Measurements from ENCODE around the gene RYR3. TPM values are rescaled to one million over a fixed set of nuclear protein-coding genes. Genes with fewer than 3 reads are reported as not detected.

The RYR3 gene
- total and polyA plus RNA-seq, 10 of the 15 experiments (the other 5 are each of a cell fraction or from before 2014, with no cell fraction given), result under 0.01 to 0.44 (median 0.16) TPM; not detected in 5

- no peak for TF ChIP-seq ZBTB33 (IDR thresholded peaks at IDR 0.05)
Observed at GRCh38 chr15:33795070-33795469, 484.3 kb downstream of the RYR3 start (continued).

- Histone ChIP-seq H3K36me3 (ENCODE audit: control insufficient read depth in 2 of 2, insufficient read depth in 2 of 2, low read length in 1 of 2) (no peaks in the 10 kb centered on the region), H3K4me3 (no peak overlapping the region), H4K20me1 (ENCODE audit: control insufficient read depth, insufficient read depth) (no peaks in the 10 kb centered on the region), H3K9ac (ENCODE audit: control insufficient read depth, insufficient read depth, low read length) (no peak overlapping the region), H3K4me2 (ENCODE audit: control insufficient read depth, insufficient read depth) (no peak overlapping the region), H3K79me2 (ENCODE audit: control insufficient read depth, insufficient read depth, low read length) (no peaks in the 10 kb centered on the region), H3K4me1 (ENCODE audit: control insufficient read depth, insufficient read depth, low read length) (no peaks in the 10 kb centered on the region), H3K27me3 (replicated peaks in 1 of 2; ENCODE audit: control insufficient read depth in 2 of 2, insufficient read depth in 2 of 2, low read length in 1 of 2) (no peaks in the 10 kb centered on the region), H3K9me3 (replicated peaks; ENCODE audit: control insufficient read depth, insufficient read depth, low read length) (no peaks in the 10 kb centered on the region), H2AFZ (ENCODE audit: control insufficient read depth, low read depth, low read length) (no peak overlapping the region), H3K27ac (ENCODE audit: control insufficient read depth, insufficient read depth) (no peak overlapping the region)
- ChIA-PET POLR2A (interaction anchor here (0.6 kb wide), 1 partner anchor 248 kb away, joined by 3 read pairs; no protein-coding TSS in a partner anchor), SMC1A (ENCODE audit: uncharacterized antibody, unreplicated experiment) (no interaction called here), RAD21 (ENCODE audit: unreplicated experiment) (no interaction called here), CTCF (interaction anchor here (0.8 to 1.5 kb wide), 2 partner anchors 60 to 1086 kb away, joined by 4 read pairs; no protein-coding TSS in a partner anchor)
- WGBS (ENCODE audit: insufficient coverage, insufficient replicate concordance, low lambda C conversion rate, missing lambda C conversion rate), result 21% methylated on average over 2 of the region's 2 CpGs
- intact Hi-C loops (cut with micrococcal nuclease; ENCODE audit: unreplicated experiment) (no loop called here), in situ Hi-C loops (cut with MboI) (no loop called here)
- no TSS peak for BruUV-seq (replicated peaks)
- DNase-seq (ENCODE audit: low read depth, low spot score), result no peak
- FAIRE-seq, result no peak
- no peak for ATAC-seq
- TF ChIP-seq RAD21 (IDR thresholded peaks at IDR 0.05; ENCODE audit: insufficient read depth, low read depth, low read length) (no peak), EED (IDR thresholded peaks at IDR 0.05; ENCODE audit: low read depth) (no peak), TCF7 (IDR thresholded peaks at IDR 0.05; ENCODE audit: borderline replicate concordance) (no peak), STAT3 (IDR thresholded peaks at IDR 0.05; ENCODE audit: low read depth, low read length) (no peak), TARDBP (IDR thresholded peaks at IDR 0.05; ENCODE audit: borderline replicate concordance) (no peak), MTA3 (IDR thresholded peaks at IDR 0.05; ENCODE audit: borderline replicate concordance, low read length) (no peak), CHD2 (IDR thresholded peaks at IDR 0.05; ENCODE audit: borderline replicate concordance, low read depth, low read length) (no peak), E2F8 (IDR thresholded peaks at IDR 0.05; ENCODE audit: low read depth, partially characterized antibody) (no peak), KDM1A (IDR thresholded peaks at IDR 0.05; ENCODE audit: borderline replicate concordance) (no peak), CREM (IDR thresholded peaks at IDR 0.05; ENCODE audit: low read depth) (no peak), ATF3 (IDR thresholded peaks at IDR 0.05; ENCODE audit: borderline replicate concordance, extremely low read depth, low read depth, low read length) (no peak), CBX3 (IDR thresholded peaks at IDR 0.05; ENCODE audit: borderline replicate concordance, low read depth) (no peak), RUNX3 (IDR thresholded peaks at IDR 0.05; ENCODE audit: low read length) (no peak), MEF2B (IDR thresholded peaks at IDR 0.05; ENCODE audit: partially characterized antibody, poor library complexity, severe bottlenecking) (no peak), ZNF384 (IDR thresholded peaks at IDR 0.05; ENCODE audit: borderline replicate concordance, low read depth, low read length) (no peak), PAX8 (IDR thresholded peaks at IDR 0.05) (no peak)
Observed at GRCh38 chr15:33797651-33798050, 486.9 kb downstream of the RYR3 start.
